ENCODE results near the gene RTN4IP1. TPM values are rescaled to one million over a fixed set of nuclear protein-coding genes. Genes with fewer than 3 reads are reported as not detected.
"Not testable (repeated sequence)": the region's sequence is repeated elsewhere in the genome, so short reads cannot be mapped to it uniquely, and the experiment has no call there.

Gene RTN4IP1
- polyA plus RNA-seq, 6 donors from 2014 or later = 14.1 to 38.8 (median 18.1) TPM

DNA sequence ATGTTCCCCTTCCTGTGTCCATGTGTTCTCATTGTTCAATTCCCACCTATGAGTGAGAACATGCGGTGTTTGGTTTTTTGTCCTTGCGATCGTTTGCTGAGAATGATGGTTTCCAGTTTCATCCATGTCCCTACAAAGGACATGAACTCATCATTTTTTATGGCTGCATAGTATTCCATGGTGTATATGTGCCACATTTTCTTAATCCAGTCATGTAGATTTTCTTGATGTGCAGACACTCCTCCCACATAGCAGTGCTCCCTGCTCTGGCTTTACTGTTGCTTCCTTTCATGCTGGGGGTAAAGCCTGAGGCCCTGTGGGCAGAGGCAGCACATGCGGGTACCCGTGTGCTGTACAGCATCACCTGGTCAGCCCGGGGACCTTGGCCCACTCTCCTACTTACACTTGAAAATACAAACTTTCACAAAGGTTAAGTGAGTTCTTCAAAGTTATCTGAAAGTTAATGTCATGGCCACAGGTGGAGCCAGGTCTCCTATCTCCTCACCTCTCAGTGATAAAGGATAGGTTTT, 80.3 kb downstream of the RTN4IP1 start:
- peak overlapping the region in 1 of 8 donors; percentile 29 for H3K4me3 Mint-ChIP-seq
- not testable (repeated sequence) for ATAC-seq (ENCODE audit: low read depth in 2 of 2); H3K27me3 Mint-ChIP-seq; DNase-seq; H3K9me3 Mint-ChIP-seq
- H3K36me3 Mint-ChIP-seq = peaks cover 29 to 46% of the 10 kb centered on the region in 2 donors
- H3K27ac Mint-ChIP-seq = peak overlapping the region in 3 of 6 donors; percentile 83 to 97 (median 88)
- H3K4me1 Mint-ChIP-seq = peaks cover 21 to 59% (median 42%) of the 10 kb centered on the region in 3 donors

DNA sequence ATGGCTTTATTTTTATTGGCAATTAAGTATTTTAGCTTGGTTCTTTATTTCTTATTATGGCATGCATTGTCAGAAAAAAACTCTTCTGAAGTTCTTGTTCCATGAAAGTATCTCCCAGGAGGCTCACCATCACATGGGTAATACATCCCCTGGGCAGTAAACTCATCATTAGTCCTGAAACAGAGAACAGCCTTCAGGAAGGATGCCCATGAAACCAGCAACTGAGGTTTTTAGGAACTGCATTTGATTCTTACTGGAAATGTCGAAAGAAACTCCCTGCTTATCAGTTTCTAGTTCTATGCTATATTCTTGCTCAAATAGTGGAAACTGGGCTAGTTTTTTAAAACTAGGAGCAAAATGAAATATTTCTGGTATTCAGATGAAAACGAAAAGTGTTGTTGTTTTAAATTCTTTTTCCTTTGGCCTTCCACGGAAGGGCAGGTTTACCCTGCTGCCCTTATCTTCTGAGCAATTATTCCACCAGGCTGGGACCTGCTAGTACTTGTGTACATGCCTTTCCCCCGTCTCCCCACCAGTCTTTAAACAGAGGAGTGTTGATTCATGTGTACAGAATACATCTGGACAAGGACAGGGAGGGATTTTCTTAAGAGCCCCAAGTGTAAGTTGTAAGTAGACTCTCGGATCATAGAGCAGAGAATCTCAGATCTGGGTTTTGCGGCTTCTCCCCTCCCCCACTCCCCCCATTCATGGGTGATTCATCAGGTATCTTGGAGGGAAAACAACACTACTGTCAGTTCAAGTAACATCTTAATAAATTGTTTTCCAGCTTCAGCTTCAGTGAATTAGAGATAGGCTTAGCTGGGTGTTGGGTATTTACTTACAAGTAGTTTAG, 81.5 kb downstream of the RTN4IP1 start:
- H3K27me3 Mint-ChIP-seq = no peaks in the 10 kb centered on the region
- peaks cover 19 to 37% of the 10 kb centered on the region in 2 donors for H3K36me3 Mint-ChIP-seq
- peak overlapping the region in 4 of 8 donors; percentile 18 to 66 (median 58) for H3K4me3 Mint-ChIP-seq
- peak overlapping the region; percentile 95 to 100 (median 98) for H3K27ac Mint-ChIP-seq
- H3K4me1 Mint-ChIP-seq = peaks cover 21 to 54% (median 42%) of the 10 kb centered on the region in 3 donors
- peaks cover 0 to 5% (median 0%) of the 10 kb centered on the region in 7 donors for H3K9me3 Mint-ChIP-seq
- no peak for DNase-seq
- no peak for ATAC-seq (ENCODE audit: low read depth in 2 of 2)

DNA sequence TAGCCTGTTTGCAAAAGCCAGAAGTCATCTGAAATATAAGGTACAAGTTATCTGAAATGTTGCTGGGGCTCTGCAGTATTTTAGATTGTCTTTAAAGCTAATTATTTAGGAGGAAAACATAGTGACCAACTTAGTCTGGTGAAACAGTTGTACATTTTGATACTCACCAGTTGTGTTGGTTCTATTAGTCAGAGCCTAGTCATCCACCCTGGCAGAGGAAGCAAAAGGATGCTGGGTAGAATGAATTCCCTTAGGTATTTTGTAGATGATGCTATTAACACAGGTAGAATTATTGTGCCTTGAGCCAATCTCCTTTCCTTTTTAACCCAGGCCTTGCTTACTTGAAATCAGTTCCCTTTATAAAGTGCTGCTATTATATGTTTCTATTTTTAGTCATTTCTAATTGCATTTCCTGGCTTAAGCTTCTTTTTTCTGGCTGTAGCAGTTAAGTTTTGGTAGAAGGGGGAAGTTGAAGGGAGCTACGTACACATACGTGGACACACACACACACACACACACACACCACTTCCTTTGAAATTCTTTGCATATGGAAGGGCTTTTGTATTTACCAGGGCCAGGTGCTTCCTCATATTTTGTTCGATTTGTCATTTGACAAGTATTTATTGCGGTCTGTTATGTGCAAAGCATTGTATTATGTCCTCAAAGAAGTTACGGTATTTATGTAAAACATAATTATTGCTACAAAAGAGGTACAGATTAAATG, 82.4 kb downstream of the RTN4IP1 start:
- no peaks in the 10 kb centered on the region for H3K27me3 Mint-ChIP-seq
- H3K27ac Mint-ChIP-seq = peak overlapping the region; percentile 95 to 100 (median 98)
- peaks cover 21 to 49% (median 38%) of the 10 kb centered on the region in 3 donors for H3K4me1 Mint-ChIP-seq
- peak overlapping the region; percentile 3 to 89 (median 58) for H3K4me3 Mint-ChIP-seq
- H3K36me3 Mint-ChIP-seq = peaks cover 19 to 36% of the 10 kb centered on the region in 2 donors
- ATAC-seq (ENCODE audit: low read depth in 2 of 2) (peak; percentile 92 to 94), DNase-seq (peak; percentile 72)
- H3K9me3 Mint-ChIP-seq = peaks cover 0 to 5% (median 0%) of the 10 kb centered on the region in 7 donors

DNA sequence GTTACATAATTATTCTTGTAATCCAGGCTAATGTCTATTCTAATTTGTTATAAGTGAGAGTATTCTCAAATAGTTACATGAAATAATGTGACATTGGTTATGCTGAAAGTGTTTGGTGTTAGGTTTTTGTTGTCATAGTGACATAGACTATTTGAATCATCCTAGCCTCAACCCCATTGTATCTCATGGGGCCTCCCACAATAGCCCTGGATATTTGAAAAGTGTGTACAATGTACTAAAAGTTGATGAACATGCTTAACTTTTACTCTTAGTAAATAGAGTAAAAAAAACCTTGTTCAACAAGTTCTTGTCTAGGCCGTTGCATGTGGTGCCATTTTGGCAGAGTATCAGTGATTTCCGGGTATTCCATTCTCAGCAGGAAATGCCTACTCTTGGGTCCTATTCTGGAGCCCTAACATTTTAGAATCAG, 83.0 kb downstream of the RTN4IP1 start:
- Mint-ChIP-seq H3K4me3 (peak overlapping the region in 7 of 8 donors; percentile 29 to 89 (median 60)), H3K9me3 (peaks cover 0 to 4% (median 0%) of the 10 kb centered on the region in 7 donors), H3K27ac (peak overlapping the region; percentile 95 to 100 (median 98)), H3K27me3 (no peaks in the 10 kb centered on the region), H3K36me3 (peaks cover 16 to 30% of the 10 kb centered on the region in 2 donors), H3K4me1 (peaks cover 21 to 47% (median 33%) of the 10 kb centered on the region in 3 donors)
- DNase-seq (no peak), ATAC-seq (ENCODE audit: low read depth in 2 of 2) (no peak)

DNA sequence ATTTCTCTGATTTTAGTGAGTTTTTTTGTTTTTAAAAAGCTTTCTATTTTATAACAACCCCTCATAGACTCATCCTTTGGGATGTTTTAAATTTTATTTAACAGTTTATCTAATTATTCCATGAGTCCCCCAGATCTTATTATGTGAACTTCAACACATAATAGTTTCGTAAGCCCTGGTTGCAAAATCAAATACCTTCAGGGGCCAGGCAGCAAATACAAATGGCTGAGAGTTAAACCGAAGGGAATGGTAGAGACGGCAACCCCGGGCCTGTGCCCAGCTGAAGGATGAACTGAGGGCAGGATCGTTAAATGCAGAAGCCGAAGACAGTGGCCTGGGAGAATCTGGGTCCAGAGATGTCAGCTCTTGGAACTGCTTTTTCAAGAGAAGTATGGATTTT, 88.4 kb downstream of the RTN4IP1 start:
- no peaks in the 10 kb centered on the region for H3K9me3 Mint-ChIP-seq
- H3K4me3 Mint-ChIP-seq = peak overlapping the region in 1 of 8 donors; percentile 35
- DNase-seq (no peak), ATAC-seq (ENCODE audit: low read depth in 2 of 2) (no peak)
- peaks cover 24 to 29% of the 10 kb centered on the region in 2 donors for H3K36me3 Mint-ChIP-seq
- no peaks in the 10 kb centered on the region for H3K27me3 Mint-ChIP-seq
- H3K4me1 Mint-ChIP-seq = peaks cover 36 to 49% (median 49%) of the 10 kb centered on the region in 3 donors
- peak overlapping the region in 1 of 6 donors; percentile 47 for H3K27ac Mint-ChIP-seq

DNA sequence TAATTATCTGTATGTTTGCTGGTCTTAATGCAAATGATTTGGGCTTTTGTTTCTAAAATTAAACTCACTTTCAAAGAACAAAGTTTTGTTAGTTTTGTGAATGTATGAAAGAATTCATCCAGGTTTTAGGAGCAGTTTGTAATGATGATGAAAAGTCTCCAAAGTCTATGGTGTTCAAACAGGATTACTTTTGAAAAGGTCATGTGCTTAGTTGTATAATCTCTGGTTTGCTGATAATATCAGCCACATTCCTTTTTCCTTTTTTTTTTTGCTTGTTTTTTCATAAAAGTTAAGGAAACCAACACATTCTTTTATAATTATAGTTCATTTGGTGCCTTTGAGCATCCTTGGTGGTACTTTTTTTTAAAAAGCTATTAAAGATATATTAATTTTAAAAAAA, 88.9 kb downstream of the RTN4IP1 start:
- ATAC-seq (ENCODE audit: low read depth in 2 of 2) = no peak
- Mint-ChIP-seq H3K27me3 (no peaks in the 10 kb centered on the region), H3K4me3 (peak overlapping the region in 2 of 8 donors; percentile 34 to 52), H3K9me3 (no peaks in the 10 kb centered on the region), H3K36me3 (peaks cover 25 to 29% of the 10 kb centered on the region in 2 donors), H3K27ac (peak overlapping the region in 1 of 6 donors; percentile 74), H3K4me1 (peaks cover 35 to 48% (median 44%) of the 10 kb centered on the region in 3 donors)
- no peak for DNase-seq

DNA sequence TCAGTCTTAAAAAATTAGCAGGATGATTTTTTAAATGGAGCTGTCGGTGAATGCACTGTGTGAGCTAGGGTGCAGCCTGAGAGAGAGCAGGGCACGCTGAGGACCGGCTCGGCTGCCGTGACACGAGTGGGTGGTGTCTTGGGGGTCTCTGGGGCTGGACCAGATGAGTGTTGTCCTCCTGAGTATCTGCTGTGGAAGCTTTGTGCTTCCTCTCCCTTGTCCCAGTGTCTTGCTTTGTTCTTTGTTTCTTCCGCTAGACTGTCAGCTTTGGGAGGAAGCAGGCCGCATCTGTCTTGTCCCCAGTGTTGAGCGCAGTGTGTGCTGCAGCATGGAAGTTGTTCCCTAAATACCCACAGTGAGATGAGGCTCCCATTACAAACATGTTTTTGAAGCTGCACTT, 89.4 kb downstream of the RTN4IP1 start:
- H3K4me3 Mint-ChIP-seq = peak overlapping the region in 3 of 8 donors; percentile 9 to 52 (median 34)
- H3K9me3 Mint-ChIP-seq = no peaks in the 10 kb centered on the region
- peak overlapping the region in 5 of 6 donors; percentile 44 to 87 (median 74) for H3K27ac Mint-ChIP-seq
- peaks cover 27 to 28% of the 10 kb centered on the region in 2 donors for H3K36me3 Mint-ChIP-seq
- peaks cover 37 to 50% (median 41%) of the 10 kb centered on the region in 3 donors for H3K4me1 Mint-ChIP-seq
- H3K27me3 Mint-ChIP-seq = no peaks in the 10 kb centered on the region
- ATAC-seq (ENCODE audit: low read depth in 2 of 2) (peak in 1 of 2 donors; percentile 29), DNase-seq (no peak)

DNA sequence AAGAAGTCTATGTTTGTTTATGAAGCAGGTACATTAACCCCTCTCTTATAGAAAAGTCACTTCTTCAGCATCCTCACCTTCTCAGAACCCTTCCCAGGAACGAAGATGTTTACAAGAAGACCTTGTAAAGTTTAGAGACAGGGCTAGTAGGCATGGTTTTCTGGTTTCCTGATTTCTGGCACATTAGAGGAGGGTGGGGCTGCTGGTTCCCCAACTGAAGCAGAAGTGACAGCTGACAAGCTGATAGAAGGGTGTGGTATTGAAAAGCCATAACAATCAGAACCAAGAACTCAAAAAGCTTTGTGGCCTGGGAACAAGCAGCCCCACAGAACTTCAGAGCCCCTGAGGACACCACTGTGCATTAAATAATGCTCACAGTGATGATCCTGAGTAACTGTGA, 91.2 kb downstream of the RTN4IP1 start:
- Mint-ChIP-seq H3K27ac (peak overlapping the region in 5 of 6 donors; percentile 87 to 91 (median 90)), H3K27me3 (no peaks in the 10 kb centered on the region), H3K4me3 (peak overlapping the region in 7 of 8 donors; percentile 53 to 87 (median 72)), H3K9me3 (no peaks in the 10 kb centered on the region), H3K4me1 (peaks cover 50 to 59% (median 57%) of the 10 kb centered on the region in 3 donors), H3K36me3 (peaks cover 26 to 27% of the 10 kb centered on the region in 2 donors)
- ATAC-seq (ENCODE audit: low read depth in 2 of 2) (peak; percentile 92 to 96), DNase-seq (no peak)

DNA sequence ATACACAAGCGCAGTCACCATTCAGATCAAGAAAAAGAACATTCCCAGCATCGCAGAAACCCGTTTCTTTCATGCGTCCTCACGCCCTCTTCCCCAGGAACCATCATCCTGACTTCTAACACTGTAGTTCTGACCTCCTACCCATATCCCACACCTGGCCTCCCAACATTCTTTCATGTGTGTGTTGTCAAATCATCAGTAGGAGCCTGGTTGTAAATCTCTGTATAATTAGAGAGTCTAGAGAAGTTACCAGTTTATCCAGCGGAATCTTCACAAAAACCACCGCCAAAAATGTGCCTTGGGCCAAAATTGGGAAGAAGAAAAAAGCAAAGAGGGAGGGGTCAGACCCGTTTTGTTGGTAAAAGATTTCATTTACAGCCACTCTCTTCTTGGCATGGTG, 91.6 kb downstream of the RTN4IP1 start:
- ATAC-seq (ENCODE audit: low read depth in 2 of 2) (no peak), DNase-seq (no peak)
- H3K4me1 Mint-ChIP-seq = peaks cover 54 to 64% (median 61%) of the 10 kb centered on the region in 3 donors
- H3K36me3 Mint-ChIP-seq = peaks cover 31 to 32% of the 10 kb centered on the region in 2 donors
- no peaks in the 10 kb centered on the region for H3K27me3 Mint-ChIP-seq
- peak overlapping the region; percentile 41 to 91 (median 87) for H3K27ac Mint-ChIP-seq
- peak overlapping the region in 4 of 8 donors; percentile 53 to 80 (median 66) for H3K4me3 Mint-ChIP-seq
- no peaks in the 10 kb centered on the region for H3K9me3 Mint-ChIP-seq

DNA sequence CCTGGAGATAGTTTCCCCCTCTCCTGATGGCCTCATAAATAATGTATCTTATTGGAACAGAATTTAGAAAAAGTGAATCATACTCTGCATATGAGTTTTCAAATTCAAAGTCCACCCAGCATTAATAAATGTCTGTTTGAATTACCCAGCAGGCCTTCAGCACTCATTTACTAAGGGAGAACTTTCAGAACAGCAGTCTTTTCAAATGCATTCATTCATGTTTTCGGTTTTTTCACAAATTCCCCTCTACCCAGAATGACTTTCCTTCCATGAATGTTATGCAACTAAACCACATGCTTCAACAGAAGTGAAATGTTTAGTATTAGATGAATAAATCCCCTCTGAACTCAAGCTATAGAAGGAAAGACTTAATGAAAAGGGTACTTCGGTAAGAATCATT, 92.4 kb downstream of the RTN4IP1 start:
- Mint-ChIP-seq H3K9me3 (no peaks in the 10 kb centered on the region), H3K27me3 (no peaks in the 10 kb centered on the region), H3K27ac (peak overlapping the region; percentile 8 to 87 (median 67)), H3K36me3 (peaks cover 32 to 40% of the 10 kb centered on the region in 2 donors), H3K4me3 (peak overlapping the region in 1 of 8 donors; percentile 44), H3K4me1 (peaks cover 54 to 68% (median 64%) of the 10 kb centered on the region in 3 donors)
- DNase-seq = no peak
- ATAC-seq (ENCODE audit: low read depth in 2 of 2) = no peak

DNA sequence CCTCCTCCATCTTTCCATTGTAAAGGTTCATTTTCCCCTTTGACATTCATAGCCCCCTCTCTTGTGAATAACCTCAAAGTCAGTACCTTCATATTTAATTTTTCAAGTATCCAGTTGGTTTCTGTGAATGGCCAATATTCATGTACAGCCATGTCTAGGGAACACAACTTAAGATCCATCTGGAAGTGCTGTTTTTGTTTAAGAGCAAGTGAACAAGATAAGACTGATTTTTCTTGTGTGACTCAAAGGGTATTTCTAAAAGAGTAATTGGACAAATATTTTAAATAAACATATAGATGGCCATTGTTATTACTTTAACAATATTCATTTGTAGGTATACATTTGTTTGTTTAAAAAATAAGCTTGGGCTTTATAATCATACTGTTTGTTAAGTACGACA, 92.9 kb downstream of the RTN4IP1 start:
- Mint-ChIP-seq H3K4me3 (no peak overlapping the region), H3K27ac (peak overlapping the region in 2 of 6 donors; percentile 4 to 87), H3K9me3 (no peaks in the 10 kb centered on the region), H3K4me1 (peaks cover 54 to 69% (median 64%) of the 10 kb centered on the region in 3 donors), H3K27me3 (no peaks in the 10 kb centered on the region), H3K36me3 (peaks cover 34 to 45% of the 10 kb centered on the region in 2 donors)
- ATAC-seq (ENCODE audit: low read depth in 2 of 2) (no peak), DNase-seq (no peak)

DNA sequence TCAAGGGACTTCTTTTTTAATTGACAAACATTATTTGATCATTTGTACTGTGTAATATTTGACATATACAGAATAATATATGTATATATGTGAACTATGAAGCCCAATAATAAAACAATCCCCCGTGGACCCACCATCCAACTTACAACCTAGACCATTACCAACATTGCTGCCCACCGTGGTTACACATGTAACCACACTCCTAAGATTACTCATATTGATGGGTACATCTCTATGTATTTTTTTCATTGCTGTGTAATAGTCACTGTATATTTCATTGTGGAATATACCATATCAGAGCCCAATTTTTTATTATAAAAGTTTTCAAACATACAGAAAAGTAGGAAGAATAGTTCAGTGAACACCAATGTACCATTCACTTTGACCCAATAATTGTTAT, 94.3 kb downstream of the RTN4IP1 start:
- Mint-ChIP-seq H3K4me3 (peak overlapping the region in 1 of 8 donors; percentile 75), H3K27ac (peak overlapping the region in 5 of 6 donors; percentile 23 to 84 (median 72)), H3K4me1 (peaks cover 56 to 69% (median 65%) of the 10 kb centered on the region in 3 donors), H3K9me3 (no peaks in the 10 kb centered on the region), H3K27me3 (no peaks in the 10 kb centered on the region), H3K36me3 (peaks cover 46 to 54% of the 10 kb centered on the region in 2 donors)
- DNase-seq (no peak), ATAC-seq (ENCODE audit: low read depth in 2 of 2) (no peak)

DNA sequence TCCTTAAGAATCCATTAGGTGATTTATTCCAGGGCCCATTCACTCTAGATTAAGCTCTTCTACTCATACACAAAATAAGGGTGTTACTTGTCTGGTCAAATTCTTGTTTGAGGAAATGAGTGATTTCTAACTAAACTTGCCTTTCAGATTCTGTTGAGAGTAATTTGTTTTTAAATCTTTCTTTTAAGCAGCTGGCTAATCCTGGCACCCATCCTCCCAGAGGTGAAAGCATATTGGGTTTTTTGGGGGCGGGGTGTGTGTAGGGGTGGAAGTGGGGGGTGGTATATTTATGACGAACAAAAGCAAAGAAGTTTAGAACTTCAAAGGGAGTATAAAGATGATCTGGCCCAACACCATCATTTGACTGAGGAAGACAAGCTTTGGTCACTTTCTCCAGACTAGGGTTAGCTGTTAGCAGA, 94.7 kb downstream of the RTN4IP1 start:
- peak overlapping the region in 2 of 8 donors; percentile 17 to 75 for H3K4me3 Mint-ChIP-seq
- no peaks in the 10 kb centered on the region for H3K27me3 Mint-ChIP-seq
- H3K27ac Mint-ChIP-seq = peak overlapping the region; percentile 23 to 84 (median 72)
- peak in 1 of 2 donors; percentile 41 for ATAC-seq (ENCODE audit: low read depth in 2 of 2)
- H3K36me3 Mint-ChIP-seq = peaks cover 46 to 58% of the 10 kb centered on the region in 2 donors
- DNase-seq = no peak
- H3K4me1 Mint-ChIP-seq = peaks cover 52 to 65% (median 64%) of the 10 kb centered on the region in 3 donors
- H3K9me3 Mint-ChIP-seq = no peaks in the 10 kb centered on the region
